ENCODE data around the gene CACUL1.

- TF ChIP-seq, protein P1, sequence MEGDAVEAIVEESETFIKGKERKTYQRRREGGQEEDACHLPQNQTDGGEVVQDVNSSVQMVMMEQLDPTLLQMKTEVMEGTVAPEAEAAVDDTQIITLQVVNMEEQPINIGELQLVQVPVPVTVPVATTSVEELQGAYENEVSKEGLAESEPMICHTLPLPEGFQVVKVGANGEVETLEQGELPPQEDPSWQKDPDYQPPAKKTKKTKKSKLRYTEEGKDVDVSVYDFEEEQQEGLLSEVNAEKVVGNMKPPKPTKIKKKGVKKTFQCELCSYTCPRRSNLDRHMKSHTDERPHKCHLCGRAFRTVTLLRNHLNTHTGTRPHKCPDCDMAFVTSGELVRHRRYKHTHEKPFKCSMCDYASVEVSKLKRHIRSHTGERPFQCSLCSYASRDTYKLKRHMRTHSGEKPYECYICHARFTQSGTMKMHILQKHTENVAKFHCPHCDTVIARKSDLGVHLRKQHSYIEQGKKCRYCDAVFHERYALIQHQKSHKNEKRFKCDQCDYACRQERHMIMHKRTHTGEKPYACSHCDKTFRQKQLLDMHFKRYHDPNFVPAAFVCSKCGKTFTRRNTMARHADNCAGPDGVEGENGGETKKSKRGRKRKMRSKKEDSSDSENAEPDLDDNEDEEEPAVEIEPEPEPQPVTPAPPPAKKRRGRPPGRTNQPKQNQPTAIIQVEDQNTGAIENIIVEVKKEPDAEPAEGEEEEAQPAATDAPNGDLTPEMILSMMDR (IDR thresholded peaks at IDR 0.05; ENCODE audit: extremely low read depth in 1 of 2, insufficient read depth in 1 of 2, low read depth in 1 of 2, low read length in 2 of 2) = no peak
- no peak for TF ChIP-seq POLR2A (IDR thresholded peaks at IDR 0.05; ENCODE audit: low read depth, low read length)
- no peak for TF ChIP-seq EZH2 (IDR thresholded peaks at IDR 0.05; ENCODE audit: borderline replicate concordance, low read depth, low read length, severe bottlenecking)
- TF ChIP-seq POLR2AphosphoS5 (IDR thresholded peaks at IDR 0.05; ENCODE audit: insufficient read depth, low read depth, low read length) = no peak
- no peak for TF ChIP-seq FOS (IDR thresholded peaks at IDR 0.05; ENCODE audit: borderline replicate concordance, insufficient read depth, low read length)
- TF ChIP-seq, protein P2, sequence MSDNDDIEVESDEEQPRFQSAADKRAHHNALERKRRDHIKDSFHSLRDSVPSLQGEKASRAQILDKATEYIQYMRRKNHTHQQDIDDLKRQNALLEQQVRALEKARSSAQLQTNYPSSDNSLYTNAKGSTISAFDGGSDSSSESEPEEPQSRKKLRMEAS (IDR thresholded peaks at IDR 0.05; ENCODE audit: insufficient read depth, insufficient read length) = no peak
- TF ChIP-seq GATA2 (IDR thresholded peaks at IDR 0.05; ENCODE audit: insufficient read depth, insufficient read length, low read depth, low read length) = no peak
These were observed 84.2 kb downstream of the CACUL1 start for GRCh38 chr10:118670472-118671124.
